Gastrocnemius medialis (tissue), 4 donors: Measurements from ENCODE around the gene MAP3K15.

Experiments used
- CTCF ChIP-seq, 5 experiments: fragments of 450-650 bp in 3 of 5; fragments of 200-600 bp in 2 of 5; sonication (generic) in 2 of 5; IDR thresholded peaks in 4 of 5; conservative IDR thresholded peaks in 1 of 5; 1 replicate in 4 of 5; 2 replicates in 1 of 5; pipeline ENCODE4 v1.5.1; 2016 to 2019; ENCODE audit warnings: antibody characterized with exemption in 5 of 5, mild to moderate bottlenecking in 3 of 5, moderate library complexity in 3 of 5
- POLR2A ChIP-seq, 2 donors: fragments of 450-650 bp; IDR thresholded peaks; one replicate each; pipeline ENCODE4 v1.6.1; 2017; ENCODE audit warnings: antibody characterized with exemption in 2 of 2, mild to moderate bottlenecking in 2 of 2, moderate library complexity in 2 of 2

DNA sequence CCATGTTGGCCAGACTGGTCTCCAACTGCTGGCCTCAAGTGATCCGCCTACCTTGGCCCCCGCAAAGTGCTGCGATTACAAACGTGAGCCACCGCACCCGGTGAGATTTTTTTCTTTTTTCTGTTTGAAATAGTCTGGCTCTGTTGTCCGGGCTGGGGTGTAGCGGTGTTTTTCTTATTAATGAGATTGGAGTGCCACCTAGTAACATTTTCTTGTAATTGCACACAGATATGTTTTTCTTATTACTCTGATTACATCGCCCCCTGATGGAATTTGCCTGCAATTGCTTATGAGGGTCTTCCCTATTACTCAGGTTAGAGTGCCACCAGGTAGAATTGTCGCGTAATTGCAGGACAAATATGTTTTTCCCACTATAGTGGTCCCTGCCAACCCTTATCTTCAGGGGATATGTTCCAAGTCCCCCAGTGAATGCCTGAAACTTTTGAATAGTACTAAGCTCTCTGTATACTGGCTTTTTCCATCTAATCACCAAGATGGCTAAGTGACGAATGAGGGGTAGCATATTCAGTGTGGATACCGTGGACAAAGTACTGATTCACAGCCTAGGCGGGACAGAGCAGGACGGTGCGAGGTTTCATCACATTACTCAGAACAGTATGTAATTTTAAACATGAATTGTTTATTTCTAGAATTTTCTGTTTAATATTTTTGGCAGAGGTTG is 180.2 kb downstream of the MAP3K15 start:
- TF ChIP-seq CTCF (IDR thresholded peaks at IDR 0.05 in 4 of 5, conservative IDR thresholded peaks at IDR 0.05 in 1 of 5) (peak in 1 of 5 experiments; percentile 15), POLR2A (IDR thresholded peaks at IDR 0.05) (no peak)
